Activated CD8-positive, alpha-beta memory T cell treated with anti-CD3 and anti-CD28 coated beads, Interleukin-2, amount 50 U/mL, for 48 hours (primary cell): ENCODE data around the gene CCDC9.
A peak's percentile ranks its signal among the peaks of the same experiment; 100 is the strongest.
"Not testable (repeated sequence)": the region's sequence is repeated elsewhere in the genome, so short reads cannot be mapped to it uniquely, and the experiment has no call there.

Experiments
- DNase-seq: peaks from one replicate; pipeline ENCODE4 v3.0.0-alpha.2; 2020

Gene CCDC9

DNA sequence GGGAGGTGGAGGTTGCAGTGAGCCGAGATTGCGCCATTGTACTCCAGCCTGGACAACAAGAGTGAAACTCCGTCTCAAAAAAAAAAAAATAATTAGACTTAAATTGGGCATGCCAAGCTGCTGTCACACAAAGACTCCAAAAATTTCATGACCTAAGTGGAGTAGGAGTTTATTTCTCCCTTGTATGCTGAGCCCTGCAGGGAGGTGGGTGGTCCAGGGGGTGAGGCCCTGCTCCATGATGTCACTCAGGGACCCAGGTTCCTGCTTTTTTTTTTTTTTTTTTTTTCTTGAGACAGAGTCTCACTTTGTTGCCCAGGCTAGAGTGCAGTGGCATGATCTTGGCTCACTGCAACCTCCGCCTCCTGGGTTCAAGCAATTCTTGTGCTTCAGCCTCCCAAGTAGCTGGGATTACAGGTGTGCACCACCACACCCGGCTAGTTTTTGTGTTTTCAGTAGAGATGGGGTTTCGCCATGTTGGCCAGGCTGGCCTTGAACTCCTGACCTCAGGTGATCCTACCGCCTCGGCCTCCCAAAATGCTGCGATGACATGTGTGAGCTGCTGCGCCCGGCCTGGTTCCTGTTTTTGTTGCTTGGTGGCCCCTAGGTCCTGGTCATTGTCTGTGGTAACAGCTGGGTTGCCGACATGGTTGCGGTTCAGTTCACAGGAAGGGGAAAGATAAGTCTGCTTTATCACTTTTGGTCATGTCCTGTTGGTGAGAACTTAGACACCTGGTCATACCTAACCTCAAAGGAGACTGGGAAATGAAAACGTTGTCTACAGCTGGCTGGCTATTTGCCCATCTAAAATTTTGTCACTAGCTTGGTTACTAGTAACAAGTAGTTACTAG, 5.8 kb downstream of the CCDC9 start:
- DNase-seq = not testable (repeated sequence)

DNA sequence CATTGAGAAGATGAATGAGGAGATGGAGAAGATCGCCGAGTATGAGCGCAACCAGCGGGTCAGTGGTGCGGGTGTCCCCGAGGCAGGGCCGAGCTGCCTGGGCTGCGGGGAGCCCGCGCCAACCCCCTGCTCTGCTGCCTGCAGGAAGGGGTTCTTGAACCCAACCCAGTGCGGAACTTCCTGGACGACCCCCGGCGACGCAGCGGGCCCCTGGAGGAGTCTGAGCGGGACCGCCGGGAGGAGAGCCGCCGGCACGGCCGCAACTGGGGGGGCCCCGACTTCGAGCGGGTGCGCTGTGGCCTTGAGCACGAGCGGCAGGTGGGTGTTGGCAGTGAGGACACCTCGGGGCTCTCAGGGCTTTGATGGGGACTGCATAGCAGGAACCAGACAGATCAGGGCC, 8.3 kb downstream of the CCDC9 start:
- no peak for DNase-seq

DNA sequence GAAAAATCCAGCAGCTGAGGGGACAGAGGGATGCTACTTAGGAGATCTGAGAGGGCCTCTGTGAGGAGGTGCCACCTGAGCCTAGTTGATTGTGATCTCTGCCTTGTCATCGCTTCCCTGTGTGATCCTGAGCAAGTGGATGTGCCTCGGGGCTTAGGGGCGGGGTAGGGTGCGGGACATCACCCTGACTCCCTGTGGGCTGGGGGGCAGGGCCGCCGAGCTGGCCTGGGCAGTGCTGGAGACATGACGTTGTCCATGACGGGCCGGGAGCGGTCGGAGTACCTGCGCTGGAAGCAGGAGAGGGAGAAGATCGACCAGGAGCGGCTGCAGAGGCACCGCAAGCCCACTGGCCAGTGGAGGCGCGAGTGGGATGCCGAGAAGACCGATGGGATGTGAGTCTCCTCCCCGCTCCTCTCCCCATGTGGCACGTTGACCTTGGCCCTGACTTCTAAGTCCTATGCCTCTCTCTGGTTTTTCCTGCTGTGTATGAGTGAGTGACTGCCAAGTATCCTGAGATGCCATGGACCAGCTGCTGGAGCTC, 10.1 kb downstream of the CCDC9 start:
- no peak for DNase-seq

DNA sequence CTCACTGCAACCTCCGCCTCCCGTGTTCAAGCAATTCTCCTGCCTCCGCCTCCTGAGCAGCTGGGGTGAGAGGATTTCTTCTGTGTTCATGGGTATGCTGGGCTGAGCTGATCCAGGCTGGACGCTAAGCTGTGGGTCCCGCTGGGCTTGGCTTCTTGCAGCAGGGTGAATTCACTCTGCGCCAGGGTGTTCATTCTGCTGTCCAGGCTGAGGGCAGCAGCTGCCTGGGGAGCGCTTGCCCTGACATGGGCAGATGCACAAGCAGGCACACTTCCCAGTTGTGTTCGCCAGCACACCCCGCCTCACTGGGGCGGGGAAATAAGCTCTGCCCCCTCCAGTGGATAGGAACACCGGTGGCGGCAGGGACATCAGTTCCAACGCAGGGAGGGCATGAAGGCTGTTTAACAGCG, 11.0 kb downstream of the CCDC9 start:
- no peak for DNase-seq

DNA sequence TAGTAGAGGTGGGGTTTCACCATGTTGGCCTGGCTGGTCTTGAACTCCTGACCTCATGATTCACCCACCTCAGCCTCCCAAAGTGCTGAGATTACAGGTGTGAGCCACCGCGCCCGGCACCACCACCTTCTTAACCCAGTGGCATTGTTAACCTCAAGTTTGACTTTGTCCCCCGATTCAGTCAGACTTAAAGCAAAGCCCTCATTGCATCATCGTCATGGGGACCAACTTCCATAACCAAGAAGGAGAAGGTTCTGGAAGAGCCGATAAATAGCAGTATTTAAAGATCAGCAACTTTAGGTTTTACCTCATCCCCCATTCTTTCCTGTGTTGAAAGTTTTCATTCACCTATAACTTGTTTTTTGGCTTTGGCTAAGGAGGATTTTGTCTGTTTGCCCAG, 11.7 kb downstream of the CCDC9 start:
- no peak for DNase-seq

DNA sequence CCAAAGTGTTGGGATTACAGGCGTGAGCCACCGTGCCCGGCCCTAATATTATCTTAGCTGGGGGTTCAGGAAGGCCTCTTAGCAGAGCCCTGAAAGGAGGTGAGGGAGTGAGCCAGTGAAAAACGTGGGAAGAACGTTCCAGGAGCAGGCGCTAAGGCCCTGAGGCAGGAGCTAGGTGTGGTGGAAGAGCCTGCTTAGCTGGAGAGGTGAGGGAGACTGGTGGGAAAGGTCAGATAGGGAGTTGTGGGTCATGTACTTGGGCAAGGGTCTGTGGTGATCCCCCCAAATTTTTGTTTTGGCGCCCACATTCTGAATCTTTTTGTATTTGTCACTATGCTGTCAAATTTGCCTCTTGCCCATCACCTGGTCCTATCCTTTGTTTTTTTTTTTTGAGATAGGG, 13.3 kb downstream of the CCDC9 start:
- DNase-seq = no peak

DNA sequence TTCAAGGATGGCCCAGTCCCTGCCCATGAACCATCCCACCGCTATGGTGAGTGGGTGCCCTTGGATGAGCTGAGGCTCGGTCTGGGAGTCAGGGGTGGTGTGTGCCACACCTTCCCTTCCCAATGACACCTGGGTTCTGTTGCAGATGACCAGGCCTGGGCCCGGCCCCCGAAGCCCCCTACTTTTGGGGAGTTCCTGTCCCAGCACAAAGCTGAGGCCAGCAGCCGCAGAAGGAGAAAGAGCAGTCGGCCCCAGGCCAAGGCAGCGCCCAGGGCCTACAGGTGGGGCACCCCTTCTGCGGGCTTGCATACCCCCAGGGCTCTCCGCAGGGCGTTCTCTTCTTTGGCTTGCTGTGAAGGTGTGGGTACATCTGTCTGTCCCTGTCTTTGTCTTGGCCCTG, 14.1 kb downstream of the CCDC9 start:
- no peak for DNase-seq

DNA sequence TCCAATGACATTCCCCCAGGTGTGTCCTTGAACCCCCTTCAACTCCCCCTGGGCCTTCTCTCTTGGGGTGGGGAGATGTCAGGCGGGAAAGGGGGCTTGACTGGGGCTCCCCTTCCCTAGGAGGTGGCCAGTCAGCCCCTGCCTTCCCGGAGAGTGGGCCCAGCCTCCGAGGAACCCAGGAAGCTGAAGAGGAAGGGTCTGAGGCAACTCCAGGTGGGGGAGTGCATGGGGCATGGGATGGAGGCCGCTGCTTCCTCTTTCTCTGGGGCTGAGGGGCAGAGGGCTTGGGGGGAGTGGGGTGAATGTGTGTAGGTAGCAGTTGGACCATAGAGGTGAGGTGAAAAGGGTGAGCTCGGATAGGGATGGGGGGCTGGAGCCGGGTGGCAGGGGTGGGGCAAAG, 15.6 kb downstream of the CCDC9 start:
- no peak for DNase-seq

DNA sequence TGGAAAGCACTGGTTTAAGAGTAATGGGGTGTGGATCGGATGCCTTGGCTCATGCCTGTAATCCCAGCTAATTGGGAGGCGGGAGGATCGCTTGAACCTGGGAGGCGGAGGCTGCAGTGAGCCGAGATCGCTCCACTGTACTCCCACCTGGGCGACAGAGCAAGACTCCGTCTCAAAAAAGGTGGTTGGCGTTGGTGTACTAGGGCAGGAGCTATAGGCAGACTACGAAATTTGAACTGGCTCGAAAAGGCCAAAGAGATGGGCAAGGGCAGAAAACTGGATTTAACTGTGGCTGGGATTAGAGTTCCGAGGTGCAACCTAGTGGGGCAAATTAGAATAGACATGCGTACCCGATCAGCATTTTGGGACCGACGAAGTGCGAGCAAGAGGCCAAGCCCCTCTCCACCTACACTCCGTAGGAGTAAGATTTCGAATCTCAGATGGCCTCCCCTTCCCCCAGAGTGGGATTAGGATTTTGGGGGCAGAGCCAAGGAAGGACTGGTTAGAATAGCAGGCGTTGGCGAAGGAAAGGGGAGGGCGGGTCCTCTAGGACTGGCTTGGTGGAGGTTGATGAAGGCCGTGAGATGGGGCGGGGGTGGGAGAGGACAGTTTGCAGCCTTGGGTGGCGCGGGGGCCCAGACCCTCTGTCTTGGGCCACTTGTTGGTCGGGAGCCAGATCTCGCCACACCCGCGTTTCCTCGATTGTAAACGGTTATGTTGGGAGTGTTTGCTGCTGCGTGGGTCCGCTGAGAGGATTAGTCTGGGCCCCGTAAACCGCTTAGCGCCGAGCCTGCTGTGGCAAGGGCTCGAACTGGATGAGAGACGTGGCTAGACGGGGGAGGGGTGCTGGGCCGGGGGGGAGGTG, 16.4 kb downstream of the CCDC9 start:
- no peak for DNase-seq

DNA sequence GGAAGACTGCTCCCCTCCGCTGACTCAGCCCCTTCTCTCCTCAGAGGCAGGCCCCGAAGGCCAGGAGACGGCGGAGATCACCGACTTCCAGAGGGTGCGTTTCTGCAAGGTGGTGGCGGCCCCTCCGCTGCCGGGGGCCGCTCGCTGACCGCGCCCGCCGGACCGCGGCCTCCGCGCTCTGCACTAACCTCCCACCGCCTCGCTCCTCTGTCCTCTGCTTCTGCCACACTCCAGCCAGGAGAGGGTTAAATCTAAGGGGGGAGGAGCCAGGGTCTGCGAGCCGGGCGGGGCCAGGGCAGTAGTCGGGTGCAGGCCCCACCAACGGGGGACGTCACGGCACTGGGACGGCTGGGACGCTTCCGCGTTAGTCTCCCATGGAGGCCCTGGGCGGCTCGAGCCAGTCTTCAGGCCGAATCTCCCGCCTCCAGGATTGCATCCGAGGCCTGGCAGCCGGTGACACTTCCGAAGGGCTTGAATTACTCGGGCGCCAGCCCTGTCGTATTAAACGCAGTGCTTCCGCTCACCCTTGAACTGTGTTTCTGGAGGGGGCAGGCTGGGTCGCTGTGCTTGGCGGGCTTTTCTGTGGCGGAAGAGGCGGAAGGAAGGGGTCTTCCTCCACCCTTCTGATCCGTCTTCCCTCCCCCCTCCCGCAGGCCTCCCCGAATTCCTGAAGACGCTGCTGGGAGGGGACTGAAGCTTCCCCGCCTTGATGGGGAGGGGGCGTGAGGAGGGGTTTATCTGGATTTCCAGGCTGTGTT, 17.2 kb downstream of the CCDC9 start:
- DNase-seq = peak; percentile 92

DNA sequence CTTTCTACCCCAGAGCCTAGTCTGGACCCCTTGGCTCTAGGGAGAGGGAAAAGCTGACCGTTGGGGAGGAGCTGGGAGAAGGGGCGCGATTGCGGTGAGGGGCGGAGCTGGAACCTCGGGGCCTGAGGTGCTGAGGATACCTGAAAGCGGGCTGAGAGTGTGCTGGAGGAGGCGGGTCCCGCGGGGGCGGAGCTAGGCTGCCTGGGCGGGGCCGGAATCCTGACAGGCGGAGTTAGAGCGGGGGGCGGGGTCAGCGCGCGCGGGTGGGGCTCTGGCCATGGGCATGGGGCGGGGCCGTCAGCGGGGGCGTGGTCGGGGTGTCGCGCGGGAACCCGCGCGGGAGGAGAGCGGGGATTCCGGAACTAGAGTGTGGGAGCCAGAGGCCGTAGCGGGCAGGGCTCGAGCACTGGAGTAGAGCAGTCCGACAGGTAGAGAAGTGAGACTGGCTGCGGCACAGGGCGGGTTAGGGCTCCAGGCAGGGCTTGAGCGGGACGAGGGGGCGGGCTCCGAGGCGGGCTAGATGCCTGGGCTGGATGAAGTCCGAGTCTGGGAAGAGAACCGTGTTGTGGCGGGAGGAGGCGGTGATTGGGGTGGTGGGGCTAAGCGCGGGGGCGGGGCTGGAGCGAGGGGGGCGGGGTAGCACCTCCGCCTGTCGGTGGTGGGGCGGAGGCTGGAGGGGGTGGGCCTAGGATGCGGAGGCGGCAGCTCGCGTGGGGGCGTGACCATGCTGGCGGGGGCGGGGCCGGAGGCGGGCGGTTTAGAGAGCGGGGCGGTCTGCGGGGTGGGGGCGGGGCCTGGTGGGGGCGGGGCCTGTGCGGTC, 18.0 kb downstream of the CCDC9 start, which contains the start of gene INAFM1:
Gene INAFM1 (plus strand): TSS at position 815 of the 820 bp plus-strand sequence. CDS start 35 bp downstream, outside the sequence.
- DNase-seq = peak; percentile 100

DNA sequence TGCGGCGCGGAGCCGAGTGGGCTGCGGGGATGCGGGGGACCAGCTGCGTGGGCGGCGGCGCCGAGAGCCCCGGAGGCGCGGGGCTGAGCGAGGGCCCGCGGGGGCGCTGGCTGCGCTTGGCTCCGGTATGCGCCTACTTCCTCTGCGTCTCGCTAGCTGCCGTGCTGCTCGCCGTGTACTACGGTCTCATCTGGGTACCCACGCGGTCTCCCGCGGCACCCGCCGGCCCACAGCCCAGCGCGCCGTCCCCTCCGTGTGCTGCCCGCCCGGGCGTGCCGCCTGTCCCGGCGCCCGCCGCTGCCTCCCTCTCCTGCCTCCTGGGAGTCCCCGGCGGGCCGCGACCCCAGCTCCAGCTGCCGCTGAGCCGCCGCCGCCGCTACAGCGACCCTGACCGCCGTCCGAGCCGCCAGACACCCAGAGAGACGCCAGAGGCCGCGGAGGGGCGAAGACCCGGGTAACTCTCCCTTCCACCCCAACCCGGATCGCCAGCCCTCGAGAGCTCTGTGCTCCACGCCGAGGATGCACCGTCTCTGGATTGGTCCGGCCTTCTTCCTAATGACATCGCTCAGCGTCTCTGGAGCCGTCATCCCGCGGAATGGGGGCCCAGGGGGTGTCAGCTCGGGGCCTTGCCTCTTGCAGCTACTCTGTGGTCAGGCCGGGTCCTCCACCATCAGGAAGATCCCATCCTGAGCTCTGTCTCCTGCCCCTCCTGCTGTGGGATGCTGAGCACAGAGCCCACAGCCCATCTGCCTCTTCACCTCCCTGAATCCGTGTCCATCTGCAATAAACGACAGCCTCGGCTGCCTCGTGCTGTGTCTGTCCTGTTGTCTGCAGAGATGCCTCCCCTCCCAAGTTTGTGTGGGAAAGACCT, 18.8 kb downstream of the CCDC9 start:
- DNase-seq = no peak

DNA sequence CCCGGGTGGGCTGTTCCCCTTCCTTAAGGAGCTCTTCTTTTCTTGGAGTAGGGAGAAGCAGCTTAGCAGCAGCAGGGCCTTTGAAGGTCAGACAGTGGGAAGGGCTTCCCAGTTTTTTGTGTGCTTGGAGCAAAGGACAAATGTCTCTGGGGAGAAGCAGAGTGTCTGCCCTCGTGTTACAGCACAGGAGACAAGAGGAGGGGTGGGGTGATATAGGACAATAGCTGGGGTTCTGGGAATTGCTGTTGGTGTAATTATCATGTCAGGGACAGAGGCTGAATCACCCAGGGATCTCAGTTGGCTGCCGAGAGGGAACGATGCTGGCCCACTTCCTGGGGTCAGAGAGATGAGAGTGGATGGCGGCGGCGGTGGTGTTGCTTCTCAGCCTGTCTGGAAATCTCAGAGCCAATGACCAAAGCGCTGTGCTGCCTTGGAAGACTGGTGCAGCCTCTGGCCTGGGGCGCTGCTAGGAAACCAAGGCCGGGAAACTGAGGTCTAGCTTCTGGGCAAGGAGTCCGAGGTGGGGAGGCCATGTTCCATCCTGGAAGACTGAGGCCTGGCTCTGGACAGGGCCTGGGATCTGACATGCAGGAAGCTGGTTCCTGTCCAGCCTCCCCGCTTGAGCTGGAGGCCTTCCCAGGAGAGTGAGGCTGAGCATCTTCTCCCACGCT, 19.6 kb downstream of the CCDC9 start:
- no peak for DNase-seq

DNA sequence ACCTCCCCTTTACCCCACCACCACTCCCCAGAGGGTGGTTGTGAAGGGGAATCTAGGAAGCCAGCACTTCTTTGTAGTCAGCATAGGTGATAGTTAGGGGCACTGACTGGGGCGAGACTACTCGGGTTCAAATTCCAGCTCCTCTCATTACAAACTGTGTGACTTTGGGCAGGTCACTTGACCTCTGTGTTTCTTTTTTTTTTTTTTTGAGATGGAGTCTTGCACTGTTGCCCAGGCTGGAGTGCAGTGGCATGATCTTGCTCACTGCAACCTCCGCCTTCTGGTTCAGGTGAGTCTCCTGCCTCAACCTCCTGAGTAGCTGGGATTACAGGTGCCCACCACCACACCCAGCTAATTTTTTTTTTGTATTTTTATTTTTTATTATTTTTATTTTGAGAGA, 20.2 kb downstream of the CCDC9 start:
- not testable (repeated sequence) for DNase-seq

DNA sequence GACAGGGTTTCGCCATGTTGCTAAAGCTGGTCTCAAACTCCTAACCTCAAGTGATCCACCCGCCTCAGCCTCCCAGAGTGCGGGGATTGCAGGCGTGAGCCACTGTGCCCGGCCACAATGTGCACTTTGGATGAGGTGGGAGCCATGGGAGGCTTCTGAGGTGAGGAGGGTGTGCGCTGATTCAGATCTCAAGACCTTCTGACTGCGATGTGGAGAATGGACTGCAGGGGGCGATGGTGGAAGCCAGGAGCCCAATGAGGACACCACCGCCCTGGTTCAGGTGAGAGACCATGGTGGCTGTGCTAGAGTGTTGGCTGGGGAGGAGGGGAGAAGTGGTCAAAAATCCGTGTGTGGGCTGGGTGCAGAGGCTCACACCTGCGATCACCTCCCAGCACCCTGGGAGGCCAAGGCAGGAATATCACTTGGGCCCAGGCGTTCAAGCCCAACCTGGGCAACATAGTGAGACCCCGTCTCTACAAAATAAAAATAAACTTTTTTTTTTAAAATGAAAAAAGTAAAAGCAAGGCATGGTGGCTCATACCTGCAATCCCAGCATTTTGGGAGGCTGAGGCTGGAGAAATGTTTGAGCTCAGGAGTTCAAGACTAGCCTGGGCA, 24.0 kb downstream of the CCDC9 start:
- DNase-seq = peak; percentile 84

DNA sequence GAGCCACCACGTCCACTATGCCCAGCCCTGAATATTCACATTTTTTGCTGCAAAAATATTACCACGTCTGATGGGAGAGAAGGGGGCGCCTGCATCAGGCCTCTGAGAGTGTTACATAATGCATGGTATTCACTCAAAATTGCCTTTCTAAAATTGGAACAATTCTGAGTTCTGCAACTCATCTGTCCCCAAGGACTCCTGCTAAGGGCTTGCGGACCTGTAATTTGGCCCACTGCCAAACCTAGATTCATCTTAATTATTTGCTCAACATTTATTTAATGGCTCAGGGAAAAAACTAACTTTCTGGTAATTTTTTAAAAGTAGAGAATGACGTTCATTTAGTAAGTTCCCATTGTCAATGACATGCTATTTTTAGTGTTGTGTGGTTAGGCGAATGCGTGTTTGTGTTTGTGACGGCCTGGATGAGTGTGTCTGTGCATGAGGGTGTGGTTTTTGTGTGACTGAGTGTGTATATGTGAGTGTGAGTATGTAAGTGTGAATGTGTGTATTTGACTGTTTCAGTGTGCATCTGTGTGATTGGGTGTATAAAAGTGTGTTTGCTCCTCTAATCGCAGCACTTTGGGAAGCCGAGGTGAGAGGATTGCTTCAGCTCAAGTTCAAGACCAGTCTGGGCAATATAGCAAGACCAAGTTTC, 27.2 kb downstream of the CCDC9 start:
- no peak for DNase-seq

DNA sequence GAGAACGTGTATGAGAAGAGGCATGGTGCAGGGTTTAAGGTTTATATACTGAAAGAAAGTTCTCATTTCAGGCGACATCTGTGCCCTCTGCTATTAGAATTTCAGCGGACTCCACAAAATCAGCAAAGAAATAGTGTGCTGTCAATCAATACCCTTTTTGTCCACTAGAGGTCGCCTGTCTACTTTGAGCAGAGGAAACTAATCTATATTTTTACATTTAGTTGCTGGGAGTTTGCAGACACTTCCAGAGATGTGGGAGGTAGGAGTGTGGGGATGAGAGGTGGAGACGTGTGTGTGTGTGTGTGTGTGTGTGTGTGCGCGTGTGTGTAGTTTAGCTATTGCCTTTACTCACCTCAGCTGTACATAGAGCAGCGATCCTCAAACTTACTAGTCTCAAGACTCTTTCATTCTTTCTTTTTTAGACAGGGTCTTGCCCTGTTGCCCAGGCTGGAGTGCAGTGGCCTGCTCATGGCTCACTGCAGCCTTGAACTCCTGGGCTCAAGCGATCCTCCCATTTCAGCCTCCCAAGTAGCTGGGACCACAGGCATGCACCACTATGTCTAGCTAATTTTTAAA, 28.1 kb downstream of the CCDC9 start:
- DNase-seq = no peak

DNA sequence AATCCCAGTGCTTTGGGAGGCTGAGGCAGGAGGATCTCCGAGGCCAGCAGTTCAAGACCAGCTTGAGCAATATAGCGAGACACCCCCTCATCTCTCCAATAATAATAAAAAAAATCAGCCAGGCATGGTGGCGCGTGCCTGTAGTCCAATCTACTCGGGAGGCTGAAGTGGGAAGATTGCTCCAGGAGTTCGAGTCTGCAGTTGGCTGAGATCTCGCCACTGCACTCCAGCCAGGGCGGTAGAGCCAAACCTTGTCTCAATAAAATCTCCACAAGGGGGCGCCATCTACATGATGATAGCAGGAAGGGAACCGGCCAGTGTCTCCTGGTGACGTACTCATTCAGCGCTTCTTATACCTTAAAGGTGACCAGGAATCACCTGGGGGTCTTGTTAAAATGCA, 39.7 kb downstream of the CCDC9 start:
- peak; percentile 85 for DNase-seq

DNA sequence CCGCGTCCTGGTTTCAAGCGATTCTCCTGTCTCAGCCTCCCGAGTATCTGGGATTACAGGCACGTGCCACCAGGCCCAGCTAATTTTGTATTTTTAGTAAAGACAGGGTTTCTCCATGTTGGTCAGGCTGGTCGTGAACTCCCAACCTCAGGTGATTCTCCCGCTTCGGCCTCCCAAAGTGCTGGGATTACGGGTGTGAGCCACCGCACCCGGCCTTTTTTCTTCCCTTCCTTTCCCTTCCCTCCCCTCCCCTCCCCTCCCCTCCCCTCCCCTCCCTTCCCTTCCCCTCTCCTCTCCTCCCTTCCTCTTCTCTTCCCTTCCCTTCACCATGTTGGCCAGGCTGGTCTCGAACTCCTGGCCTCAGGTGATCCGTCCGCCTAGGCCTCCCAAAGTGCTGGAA, 44.5 kb downstream of the CCDC9 start:
- not testable (repeated sequence) for DNase-seq
